Activated T-cell treated with anti-CD3 and anti-CD28 coated beads, Interleukin-2, amount 50 U/mL, for 24 hours (primary cell): ENCODE results near the gene ANGPT4.

Experiments
- DNase-seq: peaks from one replicate; pipeline ENCODE4 v3.0.0-alpha.2; 2020
- H3K27ac Mint-ChIP-seq: 2 replicates; pipeline ENCODE4 v1.8.0; 2020; ENCODE audit warnings: mild to moderate bottlenecking, mixed read lengths
- H3K27me3 Mint-ChIP-seq: 2 replicates; pipeline ENCODE4 v1.8.0; 2020; ENCODE audit warnings: mixed read lengths
- H3K36me3 Mint-ChIP-seq: 2 replicates; pipeline ENCODE4 v1.8.0; 2020; ENCODE audit warnings: low read depth, mixed read lengths
- H3K4me1 Mint-ChIP-seq: 2 replicates; pipeline ENCODE4 v1.8.0; 2020; ENCODE audit warnings: low read depth, mixed read lengths
- H3K4me3 Mint-ChIP-seq: 2 replicates; pipeline ENCODE4 v1.8.0; 2020; ENCODE audit warnings: mild to moderate bottlenecking, moderate library complexity, mixed read lengths
- H3K9me3 Mint-ChIP-seq: 2 replicates; pipeline ENCODE4 v1.8.0; 2020; ENCODE audit warnings: mixed read lengths

ANGPT4 gene

DNA sequence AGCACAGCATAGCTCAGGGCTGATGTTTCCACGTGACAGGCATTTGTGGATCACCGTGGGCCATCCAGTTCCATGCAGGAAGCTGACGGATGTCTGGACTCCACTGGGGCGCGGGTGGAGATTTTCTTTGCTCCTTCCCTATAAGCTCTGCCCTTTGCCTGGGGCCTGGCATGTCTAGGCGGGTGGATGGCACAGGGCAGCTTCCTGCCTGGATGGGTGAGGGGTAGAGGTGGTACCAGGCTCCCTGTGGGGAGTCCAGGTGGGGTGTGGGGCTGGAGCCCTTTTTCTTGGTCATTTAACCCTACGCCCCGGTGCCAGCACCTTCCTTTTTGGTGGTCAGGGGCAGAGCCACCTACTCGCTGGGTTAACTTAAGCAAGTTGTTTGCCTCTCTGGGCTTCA lies 72.2 kb downstream of the ANGPT4 start:
- Mint-ChIP-seq H3K9me3 (no peaks in the 10 kb centered on the region), H3K4me3 (no peak overlapping the region), H3K4me1 (peaks cover 57% of the 10 kb centered on the region), H3K27ac (no peak overlapping the region), H3K27me3 (no peaks in the 10 kb centered on the region), H3K36me3 (peaks cover 10% of the 10 kb centered on the region)
- no peak for DNase-seq

GRCh38 chr20:842547-842940 lies 73.6 kb downstream of the ANGPT4 start:
- no peak for DNase-seq
- H3K4me3 Mint-ChIP-seq, result peak overlapping the region; percentile 12
- no peaks in the 10 kb centered on the region for H3K27me3 Mint-ChIP-seq
- H3K4me1 Mint-ChIP-seq, result peaks cover 59% of the 10 kb centered on the region
- H3K9me3 Mint-ChIP-seq, result no peaks in the 10 kb centered on the region
- H3K27ac Mint-ChIP-seq, result no peak overlapping the region
- H3K36me3 Mint-ChIP-seq, result peaks cover 10% of the 10 kb centered on the region

- H3K27me3 Mint-ChIP-seq, result no peaks in the 10 kb centered on the region
- peak overlapping the region; percentile 70 for H3K4me3 Mint-ChIP-seq
- no peaks in the 10 kb centered on the region for H3K9me3 Mint-ChIP-seq
- peaks cover 10% of the 10 kb centered on the region for H3K36me3 Mint-ChIP-seq
- peaks cover 59% of the 10 kb centered on the region for H3K4me1 Mint-ChIP-seq
- DNase-seq, result no peak
- H3K27ac Mint-ChIP-seq, result no peak overlapping the region
These were observed 74.3 kb downstream of the ANGPT4 start for GRCh38 chr20:841568-842546.

DNA sequence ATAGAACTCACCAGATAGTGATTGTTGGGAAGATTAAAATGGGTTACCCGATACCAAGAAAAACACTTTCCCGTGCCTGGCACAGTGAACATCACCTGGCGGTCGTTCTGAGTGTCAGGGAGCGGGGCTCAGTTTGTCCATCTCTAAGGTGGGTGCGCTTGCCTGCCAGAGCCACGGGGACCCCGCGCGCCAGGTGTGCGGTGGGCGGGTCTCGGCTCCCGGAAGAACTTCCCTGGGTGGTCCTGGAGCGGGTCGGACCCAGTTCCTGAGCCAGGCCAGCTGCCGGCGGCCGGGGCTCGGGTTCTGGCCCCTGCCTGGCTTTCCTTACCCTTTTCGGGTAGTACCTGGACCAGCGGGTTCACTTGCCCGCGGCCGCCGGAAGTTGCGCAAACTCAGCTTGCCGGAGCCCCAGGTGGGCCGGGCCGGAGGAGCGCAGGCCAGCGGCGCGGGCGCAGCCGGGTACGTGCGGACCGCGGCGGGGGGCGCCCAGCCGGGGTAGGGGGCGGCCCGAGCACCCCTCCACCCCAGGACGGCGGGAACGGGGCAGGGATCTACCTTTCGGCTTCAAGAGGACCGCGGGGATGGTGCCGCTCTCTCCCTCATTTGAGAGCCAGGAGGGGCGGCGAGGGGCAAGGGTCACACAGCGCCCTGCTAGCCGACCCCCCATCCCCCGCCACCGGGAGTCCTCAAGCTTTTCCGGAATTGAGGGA lies 75.1 kb downstream of the ANGPT4 start:
- H3K36me3 Mint-ChIP-seq, result peaks cover 9% of the 10 kb centered on the region
- peak; percentile 56 for DNase-seq

GRCh38 chr20:840503-840857 lies 75.7 kb downstream of the ANGPT4 start:
- H3K27ac Mint-ChIP-seq, result no peak overlapping the region
- H3K36me3 Mint-ChIP-seq, result peaks cover 3% of the 10 kb centered on the region
- peaks cover 57% of the 10 kb centered on the region for H3K4me1 Mint-ChIP-seq
- DNase-seq, result no peak
- H3K4me3 Mint-ChIP-seq, result peak overlapping the region; percentile 70
- H3K27me3 Mint-ChIP-seq, result no peaks in the 10 kb centered on the region
- no peaks in the 10 kb centered on the region for H3K9me3 Mint-ChIP-seq

More for the DNA sequence above, 75.1 kb downstream of the ANGPT4 start:
- Mint-ChIP-seq H3K27me3 (no peaks in the 10 kb centered on the region), H3K9me3 (no peaks in the 10 kb centered on the region), H3K4me3 (peak overlapping the region; percentile 70), H3K4me1 (peaks cover 57% of the 10 kb centered on the region), H3K27ac (no peak overlapping the region)

DNA sequence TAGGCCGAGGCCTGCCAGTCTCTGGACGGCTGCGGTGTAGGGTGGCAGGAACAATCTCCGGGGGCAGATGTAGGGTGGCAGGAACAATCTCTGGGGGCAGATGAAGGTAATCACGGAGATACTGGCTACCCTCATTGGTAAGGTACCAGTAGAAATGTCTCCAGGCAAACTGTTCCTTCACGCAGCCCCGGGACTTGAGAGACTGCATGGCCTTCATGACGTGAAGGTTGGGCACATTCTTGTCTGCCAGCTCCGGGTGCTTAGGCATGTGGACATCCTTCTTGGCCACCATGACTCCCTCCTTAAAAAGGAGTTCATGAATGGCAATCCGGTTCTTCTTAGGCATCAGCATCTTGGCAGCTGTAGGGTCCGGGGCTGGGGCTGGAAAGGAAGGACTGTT lies 76.5 kb downstream of the ANGPT4 start:
- Mint-ChIP-seq H3K4me1 (peaks cover 59% of the 10 kb centered on the region), H3K9me3 (no peaks in the 10 kb centered on the region), H3K27ac (no peak overlapping the region), H3K36me3 (peaks cover 2% of the 10 kb centered on the region), H3K4me3 (no peak overlapping the region), H3K27me3 (no peaks in the 10 kb centered on the region)
- no peak for DNase-seq

- H3K27me3 Mint-ChIP-seq, result no peaks in the 10 kb centered on the region
- peaks cover 5% of the 10 kb centered on the region for H3K36me3 Mint-ChIP-seq
- peaks cover 58% of the 10 kb centered on the region for H3K4me1 Mint-ChIP-seq
- DNase-seq, result no peak
- H3K27ac Mint-ChIP-seq, result no peak overlapping the region
- H3K9me3 Mint-ChIP-seq, result no peaks in the 10 kb centered on the region
- H3K4me3 Mint-ChIP-seq, result no peak overlapping the region
These were observed 77.1 kb downstream of the ANGPT4 start for GRCh38 chr20:839015-839414.

GRCh38 chr20:836190-836589 lies 79.9 kb downstream of the ANGPT4 start:
- peak overlapping the region; percentile 91 for H3K27ac Mint-ChIP-seq

GRCh38 chr20:835608-836045 lies 80.5 kb downstream of the ANGPT4 start:
- peak overlapping the region; percentile 87 for H3K27ac Mint-ChIP-seq
- H3K4me3 Mint-ChIP-seq, result peak overlapping the region; percentile 69
- no peak for DNase-seq
- no peaks in the 10 kb centered on the region for H3K9me3 Mint-ChIP-seq
- peaks cover 47% of the 10 kb centered on the region for H3K4me1 Mint-ChIP-seq
- no peaks in the 10 kb centered on the region for H3K27me3 Mint-ChIP-seq
- peaks cover 6% of the 10 kb centered on the region for H3K36me3 Mint-ChIP-seq

More at GRCh38 chr20:836190-836589, 79.9 kb downstream of the ANGPT4 start:
- Mint-ChIP-seq H3K27me3 (no peaks in the 10 kb centered on the region), H3K4me3 (peak overlapping the region; percentile 49), H3K36me3 (peaks cover 6% of the 10 kb centered on the region), H3K9me3 (no peaks in the 10 kb centered on the region), H3K4me1 (peaks cover 50% of the 10 kb centered on the region)
- no peak for DNase-seq

GRCh38 chr20:834151-834746 lies 81.9 kb downstream of the ANGPT4 start:
- Mint-ChIP-seq H3K27me3 (no peaks in the 10 kb centered on the region), H3K4me1 (peaks cover 42% of the 10 kb centered on the region), H3K9me3 (no peaks in the 10 kb centered on the region), H3K4me3 (peak overlapping the region; percentile 89), H3K36me3 (peaks cover 4% of the 10 kb centered on the region), H3K27ac (peak overlapping the region; percentile 85)
- DNase-seq, result no peak

DNA sequence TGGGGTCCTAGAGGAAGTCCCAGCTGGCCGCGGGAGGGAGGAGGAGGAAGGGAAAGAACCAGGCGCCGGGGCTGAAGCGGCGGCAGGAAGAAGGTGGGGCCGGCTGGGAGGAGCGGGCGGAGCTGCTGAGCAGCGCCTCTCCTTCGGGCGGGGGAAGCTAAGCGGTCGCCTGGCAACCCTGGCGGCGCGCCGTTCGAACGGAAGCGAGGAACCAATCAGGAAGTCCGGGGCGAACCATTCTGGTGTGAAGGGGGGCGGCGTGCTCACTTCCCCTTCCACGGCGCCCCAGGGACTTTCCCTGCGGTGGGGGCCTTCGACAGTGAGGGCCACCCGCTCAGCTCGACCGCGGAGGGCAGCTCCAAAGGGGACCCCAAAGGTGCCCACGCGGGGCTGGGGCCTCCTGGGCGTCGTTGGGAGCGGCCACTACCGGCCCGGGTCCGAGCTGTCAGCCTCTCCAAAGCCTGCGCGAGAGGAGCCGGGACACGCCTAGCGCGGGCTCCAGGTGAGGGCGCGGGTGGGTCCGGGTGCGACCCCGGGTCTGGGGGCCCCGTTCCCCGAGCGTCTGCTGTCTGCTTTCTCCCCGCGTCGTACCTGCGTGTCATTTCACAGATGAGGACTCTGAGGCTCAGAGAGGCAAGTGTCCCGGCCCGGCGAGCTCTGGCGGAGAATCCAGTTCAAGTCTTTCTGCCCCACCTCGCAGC lies 82.5 kb downstream of the ANGPT4 start, which contains the start of gene FAM110A:
Gene FAM110A, plus strand, starts transcription at position 266 of the 701 bp plus-strand sequence. CDS start 11,090 bp downstream, outside the sequence.
- Mint-ChIP-seq H3K9me3 (no peaks in the 10 kb centered on the region), H3K4me3 (peak within 1 kb of the TSS; percentile 89), H3K4me1 (peaks cover 42% of the 10 kb centered on the region), H3K36me3 (peaks cover 4% of the 10 kb centered on the region), H3K27ac (peak within 1 kb of the TSS; percentile 89), H3K27me3 (no peaks in the 10 kb centered on the region)
- DNase-seq, result peak; percentile 95

DNA sequence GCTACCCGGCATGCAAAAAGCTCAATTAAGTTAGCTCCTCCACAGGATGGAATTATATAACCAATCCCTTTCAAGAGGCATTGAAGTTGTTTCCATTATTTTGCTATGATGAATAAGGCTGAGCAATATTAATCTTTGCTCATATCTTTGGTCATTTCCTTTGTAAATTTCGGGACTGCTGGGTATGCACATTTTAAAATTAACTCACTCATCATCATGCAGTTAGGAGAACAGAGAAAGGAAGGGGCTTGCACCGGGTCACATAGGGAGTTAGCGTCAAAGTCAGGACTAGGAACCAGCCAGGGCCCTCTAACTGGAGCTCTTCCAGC lies 83.0 kb downstream of the ANGPT4 start:
- H3K27ac Mint-ChIP-seq, result peak overlapping the region; percentile 89
- no peaks in the 10 kb centered on the region for H3K9me3 Mint-ChIP-seq
- H3K4me3 Mint-ChIP-seq, result peak overlapping the region; percentile 89
- H3K27me3 Mint-ChIP-seq, result no peaks in the 10 kb centered on the region
- no peak for DNase-seq
- peaks cover 38% of the 10 kb centered on the region for H3K4me1 Mint-ChIP-seq
- peaks cover 4% of the 10 kb centered on the region for H3K36me3 Mint-ChIP-seq

- H3K4me1 Mint-ChIP-seq, result peaks cover 31% of the 10 kb centered on the region
- H3K4me3 Mint-ChIP-seq, result no peak overlapping the region
- H3K27ac Mint-ChIP-seq, result no peak overlapping the region
These were observed 84.2 kb downstream of the ANGPT4 start for GRCh38 chr20:831956-832355.

DNA sequence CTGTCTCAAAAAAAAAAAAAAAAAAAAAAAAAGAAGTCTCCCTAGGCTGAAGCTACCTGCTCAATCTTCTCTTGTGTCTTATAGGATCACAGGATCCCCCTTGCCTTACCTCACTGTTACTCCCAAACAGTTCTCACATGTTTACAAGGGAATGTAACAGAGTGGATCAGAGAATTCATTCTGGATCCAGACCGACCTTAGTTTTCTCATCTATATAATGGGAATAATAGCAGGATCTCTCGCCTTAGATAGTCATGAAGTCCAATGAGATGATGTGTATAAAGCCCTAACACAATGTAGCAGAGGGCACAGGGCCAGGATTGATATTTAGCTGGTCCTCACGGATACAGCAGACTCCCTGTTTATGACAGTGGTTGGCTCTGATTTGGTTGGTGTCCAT lies 84.9 kb downstream of the ANGPT4 start:
- H3K36me3 Mint-ChIP-seq, result peaks cover 4% of the 10 kb centered on the region
- peaks cover 24% of the 10 kb centered on the region for H3K4me1 Mint-ChIP-seq
- H3K27me3 Mint-ChIP-seq, result no peaks in the 10 kb centered on the region
- no peak overlapping the region for H3K4me3 Mint-ChIP-seq
- DNase-seq, result no peak
- H3K9me3 Mint-ChIP-seq, result no peaks in the 10 kb centered on the region
- no peak overlapping the region for H3K27ac Mint-ChIP-seq

More at GRCh38 chr20:831956-832355, 84.2 kb downstream of the ANGPT4 start:
- no peaks in the 10 kb centered on the region for H3K9me3 Mint-ChIP-seq
- no peaks in the 10 kb centered on the region for H3K27me3 Mint-ChIP-seq
- H3K36me3 Mint-ChIP-seq, result peaks cover 4% of the 10 kb centered on the region
- DNase-seq, result no peak
